Measurements from ENCODE around the gene UMAD1. TPM values are rescaled to one million over a fixed set of nuclear protein-coding genes. Genes with fewer than 3 reads are reported as not detected.

Gene UMAD1
- total and polyA plus RNA-seq, 12 donors: 7.4 to 77.4 (median 24.4) TPM

DNA sequence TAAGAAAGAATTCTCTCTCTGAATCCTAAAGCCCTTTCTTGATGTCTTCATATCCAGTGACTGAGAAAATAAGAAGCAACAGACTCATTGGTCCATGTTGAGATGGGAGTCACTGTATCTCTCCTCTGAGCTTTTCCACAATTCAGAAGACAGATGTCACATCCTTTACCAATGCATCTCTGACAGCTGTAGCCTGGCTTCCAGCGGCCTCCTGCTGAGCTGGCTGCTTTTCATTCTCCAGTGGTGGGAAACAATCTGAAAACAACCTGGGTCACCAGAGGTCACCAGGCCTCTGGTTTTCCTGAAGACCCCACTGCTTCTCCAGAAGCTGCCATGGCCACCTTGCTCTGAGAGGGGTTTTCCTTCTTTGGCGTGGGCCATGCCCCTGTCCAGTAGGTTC is 96.1 kb downstream of the UMAD1 start:
- WGBS, 4 donors: 89 to 94% (median 93%) methylated on average over 2 of the region's 2 CpGs
- no peak for DNase-seq
- Histone ChIP-seq H3K27ac (no peak overlapping the region), H3K36me3 (replicated peaks in 1 of 2) (no peaks in the 10 kb centered on the region), H3K4me3 (no peak overlapping the region), H3K9me3 (replicated peaks in 1 of 3) (no peaks in the 10 kb centered on the region), H3K27me3 (no peaks in the 10 kb centered on the region), H3K4me1 (replicated peaks in 1 of 2) (peaks cover 32 to 39% of the 10 kb centered on the region in 2 donors)
- TF ChIP-seq POLR2A (IDR thresholded peaks at IDR 0.05): no peak
- TF ChIP-seq, protein P1, sequence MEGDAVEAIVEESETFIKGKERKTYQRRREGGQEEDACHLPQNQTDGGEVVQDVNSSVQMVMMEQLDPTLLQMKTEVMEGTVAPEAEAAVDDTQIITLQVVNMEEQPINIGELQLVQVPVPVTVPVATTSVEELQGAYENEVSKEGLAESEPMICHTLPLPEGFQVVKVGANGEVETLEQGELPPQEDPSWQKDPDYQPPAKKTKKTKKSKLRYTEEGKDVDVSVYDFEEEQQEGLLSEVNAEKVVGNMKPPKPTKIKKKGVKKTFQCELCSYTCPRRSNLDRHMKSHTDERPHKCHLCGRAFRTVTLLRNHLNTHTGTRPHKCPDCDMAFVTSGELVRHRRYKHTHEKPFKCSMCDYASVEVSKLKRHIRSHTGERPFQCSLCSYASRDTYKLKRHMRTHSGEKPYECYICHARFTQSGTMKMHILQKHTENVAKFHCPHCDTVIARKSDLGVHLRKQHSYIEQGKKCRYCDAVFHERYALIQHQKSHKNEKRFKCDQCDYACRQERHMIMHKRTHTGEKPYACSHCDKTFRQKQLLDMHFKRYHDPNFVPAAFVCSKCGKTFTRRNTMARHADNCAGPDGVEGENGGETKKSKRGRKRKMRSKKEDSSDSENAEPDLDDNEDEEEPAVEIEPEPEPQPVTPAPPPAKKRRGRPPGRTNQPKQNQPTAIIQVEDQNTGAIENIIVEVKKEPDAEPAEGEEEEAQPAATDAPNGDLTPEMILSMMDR (IDR thresholded peaks at IDR 0.05): no peak
- intact Hi-C loops (cut with DNase I): no loop called here

DNA sequence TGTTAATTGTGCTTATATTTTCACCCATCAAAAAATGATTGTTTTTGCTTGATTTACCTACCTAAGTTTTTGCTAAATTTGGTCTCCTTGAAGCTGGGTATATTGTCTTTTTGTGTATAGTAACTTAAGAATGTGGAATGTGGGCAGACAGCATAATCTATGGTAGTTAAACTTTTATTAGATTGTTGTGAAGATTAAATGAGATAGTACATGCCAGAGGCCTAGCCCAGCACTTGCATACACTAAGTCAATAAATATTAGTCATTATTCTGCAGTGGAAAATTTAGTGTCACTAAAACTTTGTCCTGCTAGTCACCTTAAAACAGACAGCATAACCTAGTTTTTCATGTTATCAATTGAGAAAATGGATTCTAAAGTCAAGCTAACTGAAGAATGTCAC is 97.1 kb downstream of the UMAD1 start:
- Histone ChIP-seq H3K27ac (no peak overlapping the region), H3K27me3 (no peaks in the 10 kb centered on the region), H3K4me1 (replicated peaks in 1 of 2) (peaks cover 22 to 32% of the 10 kb centered on the region in 2 donors), H3K9me3 (replicated peaks in 1 of 3) (no peaks in the 10 kb centered on the region), H3K4me3 (no peak overlapping the region), H3K36me3 (replicated peaks in 1 of 2) (no peaks in the 10 kb centered on the region)
- no peak for DNase-seq
- intact Hi-C loops (cut with DNase I): no loop called here
- TF ChIP-seq, protein P1 (IDR thresholded peaks at IDR 0.05): no peak
- TF ChIP-seq POLR2A (IDR thresholded peaks at IDR 0.05): no peak

DNA sequence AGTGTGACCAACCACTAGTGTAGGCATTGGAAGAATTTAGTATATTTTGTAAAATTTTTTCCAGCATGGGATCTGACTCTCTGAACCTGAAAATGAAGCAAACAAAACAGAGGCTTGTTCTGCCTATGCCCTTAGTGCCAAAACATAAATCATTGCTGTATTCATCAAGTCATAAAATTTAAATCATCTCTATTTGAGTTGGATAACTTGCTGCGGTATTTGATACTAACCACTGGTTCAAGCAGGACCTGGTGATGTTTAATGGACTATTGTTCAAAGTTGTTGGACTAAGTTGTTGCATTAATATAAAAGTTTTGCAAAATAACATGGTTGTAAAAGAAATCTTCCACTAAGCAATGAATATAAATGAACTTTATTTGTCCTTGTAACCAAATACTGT is 97.6 kb downstream of the UMAD1 start:
- H3K27me3 ChIP-seq: no peaks in the 10 kb centered on the region

DNA sequence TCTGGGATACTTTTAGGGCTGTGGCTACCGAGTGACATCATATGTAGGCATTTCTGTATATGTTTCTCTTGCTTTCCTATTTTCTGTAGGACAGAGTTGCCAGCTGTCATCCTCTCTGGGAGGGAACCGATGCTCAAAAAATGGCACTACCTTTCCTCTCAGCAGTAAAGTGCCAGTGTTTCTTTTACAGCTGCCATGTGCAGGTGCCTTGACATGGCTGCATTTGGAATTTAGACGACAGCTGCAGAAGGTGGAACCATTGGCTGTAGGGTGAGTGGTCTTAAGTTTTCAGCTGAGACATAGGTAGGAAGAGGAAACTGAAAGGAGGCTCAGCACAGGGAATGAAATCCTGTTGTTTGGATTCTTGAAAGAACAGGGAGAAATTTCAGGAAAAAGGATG is 98.1 kb downstream of the UMAD1 start:
- no peak for TF ChIP-seq POLR2A (IDR thresholded peaks at IDR 0.05)
- TF ChIP-seq, protein P1 (IDR thresholded peaks at IDR 0.05): no peak
- Histone ChIP-seq H3K36me3 (replicated peaks in 1 of 2) (no peaks in the 10 kb centered on the region), H3K4me3 (no peak overlapping the region), H3K27ac (no peak overlapping the region), H3K9me3 (replicated peaks in 1 of 3) (no peaks in the 10 kb centered on the region), H3K4me1 (replicated peaks in 1 of 2) (peaks cover 16 to 27% of the 10 kb centered on the region in 2 donors), H3K27me3 (no peaks in the 10 kb centered on the region)
- no peak for DNase-seq
- intact Hi-C loops (cut with DNase I): no loop called here
- 80 to 90% (median 85%) methylated on average over 3 of the region's 3 CpGs for WGBS, 4 donors

More for the DNA sequence above, 97.6 kb downstream of the UMAD1 start:
- H3K4me3 ChIP-seq: no peak overlapping the region
- intact Hi-C loops (cut with DNase I): no loop called here
- no peaks in the 10 kb centered on the region for H3K36me3 ChIP-seq (replicated peaks in 1 of 2)
- TF ChIP-seq, protein P1 (IDR thresholded peaks at IDR 0.05): no peak
- TF ChIP-seq POLR2A (IDR thresholded peaks at IDR 0.05): no peak
- DNase-seq: no peak
- H3K4me1 ChIP-seq (replicated peaks in 1 of 2): peaks cover 17 to 29% of the 10 kb centered on the region in 2 donors
- no peak overlapping the region for H3K27ac ChIP-seq
- H3K9me3 ChIP-seq (replicated peaks in 1 of 3): no peaks in the 10 kb centered on the region
- WGBS, 4 donors: 45 to 65% (median 60%) methylated on average over 1 of the region's 1 CpG
